HEK293 (cell line): ENCODE results near the gene LYSMD3.

Experiments used
- EGR2 ChIP-seq: fragments of 450-650 bp; formaldehyde crosslinking; IDR thresholded peaks from 2 replicates; pipeline ENCODE4 v1.5.1; 2016; ENCODE audit warnings: low read depth, missing biosample characterization, missing genetic modification characterization
- GLIS1 ChIP-seq: fragments of 450-650 bp; formaldehyde crosslinking; IDR thresholded peaks from 2 replicates; pipeline ENCODE4 v1.5.1; 2016; ENCODE audit warnings: missing biosample characterization, missing genetic modification characterization
- KLF1 ChIP-seq: fragments of 450-650 bp; formaldehyde crosslinking; IDR thresholded peaks from 2 replicates; pipeline ENCODE4 v1.5.1; 2016; ENCODE audit warnings: missing biosample characterization, missing genetic modification characterization
- KLF16 ChIP-seq: fragments of 450-650 bp; formaldehyde crosslinking; IDR thresholded peaks from 2 replicates; pipeline ENCODE4 v1.5.1; 2017; ENCODE audit warnings: missing biosample characterization, missing genetic modification characterization
- MEIS1 ChIP-seq: sonication (generic); formaldehyde crosslinking; IDR thresholded peaks from 2 replicates; pipeline ENCODE4 v1.8.1; 2022; ENCODE audit warnings: missing genetic modification reagents, mild to moderate bottlenecking, borderline replicate concordance
- SP7 ChIP-seq: fragments of 450-650 bp; formaldehyde crosslinking; IDR thresholded peaks from 2 replicates; pipeline ENCODE4 v1.5.1; 2016; ENCODE audit warnings: missing biosample characterization, missing genetic modification characterization
- TCF7L2 ChIP-seq: IDR thresholded peaks from 2 replicates; pipeline ENCODE4 v1.6.1; 2011; ENCODE audit warnings: low read depth, mild to moderate bottlenecking, inconsistent platforms, low read length, moderate library complexity, borderline replicate concordance
- WT1 ChIP-seq: fragments of 450-650 bp; formaldehyde crosslinking; IDR thresholded peaks from 2 replicates; pipeline ENCODE4 v1.5.1; 2016; ENCODE audit warnings: missing biosample characterization, missing genetic modification characterization
- ZBTB10 ChIP-seq: fragments of 450-650 bp; formaldehyde crosslinking; IDR thresholded peaks from 2 replicates; pipeline ENCODE4 v1.5.1; 2016; ENCODE audit warnings: missing biosample characterization, missing genetic modification characterization
- ZBTB26 ChIP-seq: fragments of 450-650 bp; formaldehyde crosslinking; optimal IDR thresholded peaks from 2 replicates; pipeline ENCODE3; 2016; ENCODE audit warnings: missing biosample characterization, mild to moderate bottlenecking, missing genetic modification characterization
- ZBTB6 ChIP-seq: fragments of 450-650 bp; formaldehyde crosslinking; IDR thresholded peaks from 2 replicates; pipeline ENCODE4 v1.5.1; 2017; ENCODE audit warnings: missing biosample characterization, missing genetic modification characterization
- ZFP41 ChIP-seq: fragments of 450-650 bp; formaldehyde crosslinking; IDR thresholded peaks from 2 replicates; pipeline ENCODE4 v1.5.1; 2016; ENCODE audit warnings: missing biosample characterization, missing genetic modification characterization, borderline replicate concordance
- ZNF114 ChIP-seq: fragments of 450-650 bp; formaldehyde crosslinking; IDR thresholded peaks from 2 replicates; pipeline ENCODE4 v1.5.0; 2017; ENCODE audit warnings: missing biosample characterization, missing genetic modification characterization
- ZNF133 ChIP-seq: fragments of 450-650 bp; formaldehyde crosslinking; IDR thresholded peaks from 2 replicates; pipeline ENCODE4 v1.5.1; 2016; ENCODE audit warnings: missing biosample characterization, missing genetic modification characterization
- ZNF148 ChIP-seq: fragments of 450-650 bp; formaldehyde crosslinking; IDR thresholded peaks from 2 replicates; pipeline ENCODE4 v1.5.0; 2017; ENCODE audit warnings: missing biosample characterization, missing genetic modification characterization, borderline replicate concordance
- ZNF184 ChIP-seq: fragments of 450-650 bp; IDR thresholded peaks from 2 replicates; pipeline ENCODE4 v1.5.1; 2018; ENCODE audit warnings: missing biosample characterization, mild to moderate bottlenecking, missing genetic modification characterization
- ZNF19 ChIP-seq: fragments of 450-650 bp; formaldehyde crosslinking; IDR thresholded peaks from 2 replicates; pipeline ENCODE4; 2016; ENCODE audit warnings: missing biosample characterization, missing genetic modification characterization, low read depth
- ZNF23 ChIP-seq: fragments of 450-650 bp; formaldehyde crosslinking; IDR thresholded peaks from 2 replicates; pipeline ENCODE4 v1.5.1; 2016; ENCODE audit warnings: missing biosample characterization, missing genetic modification characterization, borderline replicate concordance
- ZNF266 ChIP-seq: fragments of 450-650 bp; formaldehyde crosslinking; IDR thresholded peaks from 2 replicates; pipeline ENCODE4 v1.5.1; 2016; ENCODE audit warnings: missing biosample characterization, missing genetic modification characterization, low read depth
- ZNF324 ChIP-seq: fragments of 450-650 bp; formaldehyde crosslinking; IDR thresholded peaks from 2 replicates; pipeline ENCODE4 v1.5.1; 2016; ENCODE audit warnings: missing biosample characterization, missing genetic modification characterization
- ZNF341 ChIP-seq: fragments of 450-650 bp; formaldehyde crosslinking; IDR thresholded peaks from 2 replicates; pipeline ENCODE4; 2016; ENCODE audit warnings: low read depth, missing biosample characterization, missing genetic modification characterization
- ZNF362 ChIP-seq: fragments of 450-650 bp; formaldehyde crosslinking; IDR thresholded peaks from 2 replicates; pipeline ENCODE4 v1.5.1; 2016; ENCODE audit warnings: missing biosample characterization, missing genetic modification characterization
- ZNF391 ChIP-seq: fragments of 450-650 bp; formaldehyde crosslinking; IDR thresholded peaks from 2 replicates; pipeline ENCODE4 v1.5.1; 2016; ENCODE audit warnings: low read depth, missing biosample characterization, missing genetic modification characterization, borderline replicate concordance
- ZNF529 ChIP-seq: fragments of 450-650 bp; formaldehyde crosslinking; IDR thresholded peaks from 2 replicates; pipeline ENCODE4 v1.5.1; 2017; ENCODE audit warnings: missing genetic modification characterization, missing biosample characterization; ENCODE audit not compliant: insufficient replicate concordance
- ZNF624 ChIP-seq: fragments of 450-650 bp; formaldehyde crosslinking; IDR thresholded peaks from 2 replicates; pipeline ENCODE4 v1.5.1; 2017; ENCODE audit warnings: missing biosample characterization, missing genetic modification characterization
- ZNF626 ChIP-seq: fragments of 450-650 bp; sonication (Bioruptor Pico); formaldehyde crosslinking; IDR thresholded peaks from 2 replicates; pipeline ENCODE4 v1.5.1; 2018; ENCODE audit warnings: missing biosample characterization, missing genetic modification characterization, inconsistent platforms
- ZNF639 ChIP-seq: fragments of 450-650 bp; formaldehyde crosslinking; IDR thresholded peaks from 2 replicates; pipeline ENCODE4 v1.5.1; 2016; ENCODE audit warnings: missing biosample characterization, missing genetic modification characterization
- ZNF677 ChIP-seq: fragments of 450-650 bp; IDR thresholded peaks from 2 replicates; pipeline ENCODE4 v1.5.0; 2018; ENCODE audit warnings: missing biosample characterization, mild to moderate bottlenecking, missing genetic modification characterization, moderate library complexity
- ZNF707 ChIP-seq: fragments of 450-650 bp; formaldehyde crosslinking; IDR thresholded peaks from 2 replicates; pipeline ENCODE4 v1.5.1; 2016; ENCODE audit warnings: missing biosample characterization, missing genetic modification characterization
- ZNF747 ChIP-seq: fragments of 450-650 bp; formaldehyde crosslinking; IDR thresholded peaks from 2 replicates; pipeline ENCODE4 v1.5.1; 2016; ENCODE audit warnings: missing biosample characterization, missing genetic modification characterization
- ZNF776 ChIP-seq: fragments of 450-650 bp; formaldehyde crosslinking; IDR thresholded peaks from 2 replicates; pipeline ENCODE4 v1.5.0; 2017; ENCODE audit warnings: missing biosample characterization, missing genetic modification characterization, borderline replicate concordance
- ZXDB ChIP-seq: fragments of 450-650 bp; formaldehyde crosslinking; IDR thresholded peaks from 2 replicates; pipeline ENCODE4 v1.5.1; 2016; ENCODE audit warnings: missing biosample characterization, missing genetic modification characterization

LYSMD3 gene

GRCh38 chr5:90547072-90547536, 17.7 kb upstream of the LYSMD3 start (continued):
- no peak for TF ChIP-seq ZNF148 (tag by site-specific recombination)
- no peak for TF ChIP-seq MEIS1 (CRISPR knock-in tag)
- no peak for TF ChIP-seq ZNF776 (tag by site-specific recombination)
- no peak for TF ChIP-seq ZNF266 (tag by site-specific recombination)
- no peak for TF ChIP-seq ZNF391
- 0 out of 2 replicates have a peak, but pooled peaks have one; percentile 29 for TF ChIP-seq ZBTB10 (tag by site-specific recombination)
- TF ChIP-seq ZNF184 (tag by site-specific recombination) = no peak
- TF ChIP-seq ZNF19 = no peak
- no peak; the same call in 1 of the 2 replicates for TF ChIP-seq ZNF639
- TF ChIP-seq ZNF324 (tag by site-specific recombination) = 0 out of 2 replicates have a peak, but pooled peaks have one; percentile 61
- TF ChIP-seq ZNF677 = no peak
- peak; percentile 90 for TF ChIP-seq SP7
- TF ChIP-seq ZXDB (tag by site-specific recombination) = peak; percentile 88
- TF ChIP-seq TCF7L2 = peak; percentile 19; the same call in 1 of the 2 replicates
- TF ChIP-seq ZNF624 = no peak
- TF ChIP-seq ZNF626 (tag by site-specific recombination) = no peak
- TF ChIP-seq ZNF23 (tag by site-specific recombination) = no peak
- no peak for TF ChIP-seq EGR2
- no peak for TF ChIP-seq ZNF707 (tag by site-specific recombination)
- TF ChIP-seq GLIS1 = peak; percentile 89
- TF ChIP-seq ZNF747 (tag by site-specific recombination) = no peak
- no peak for TF ChIP-seq ZNF114
- no peak for TF ChIP-seq ZBTB6
- no peak for TF ChIP-seq ZNF529
- TF ChIP-seq ZBTB26 (tag by site-specific recombination) = no peak
- peak; percentile 96 for TF ChIP-seq WT1 (tag by site-specific recombination)
- peak; percentile 94 for TF ChIP-seq KLF1
- TF ChIP-seq ZNF133 (tag by site-specific recombination) = no peak
- no peak for TF ChIP-seq ZFP41 (tag by site-specific recombination)
- no peak for TF ChIP-seq ZNF362 (tag by site-specific recombination)
- TF ChIP-seq KLF16 (tag by site-specific recombination) = no peak
- TF ChIP-seq ZNF341 (tag by site-specific recombination) = no peak
